ENCODE data around the gene KLHL22.

- TF ChIP-seq CTCF (IDR thresholded peaks at IDR 0.05), result no peak
- TF ChIP-seq ZFX (IDR thresholded peaks at IDR 0.05; ENCODE audit: borderline replicate concordance), result no peak
Observed at GRCh38 chr22:20488946-20489345, 6.6 kb downstream of the KLHL22 start.
